IMR-90 (cell line): Measurements from ENCODE around the gene HLA-E. TPM values are rescaled to one million over a fixed set of nuclear protein-coding genes. Genes with fewer than 3 reads are reported as not detected.

Source experiments
- CHD1 ChIP-seq: IDR thresholded peaks from 2 replicates; pipeline ENCODE4 v1.6.1; 2012; ENCODE audit warnings: low read depth, low read length, improper control_type of control experiment
- MXI1 ChIP-seq: IDR thresholded peaks from 2 replicates; pipeline ENCODE4 v1.6.1; 2012; ENCODE audit warnings: low read depth, mild to moderate bottlenecking, low read length, moderate library complexity, borderline replicate concordance
- USF2 ChIP-seq: fragments of 150-350 bp; IDR thresholded peaks from 2 replicates; pipeline ENCODE4 v1.6.1; 2017; ENCODE audit warnings: mild to moderate bottlenecking, antibody characterized with exemption, low read length, low read depth
- polyA plus RNA-seq, 3 experiments: library from polyadenylated mRNA; depleted of rRNA; stranded (reverse); fragments of >200 nt; gene quantifications; 2 replicates each; pipeline ENCODE4 v1.2.3, GENCODE V29; 2012; ENCODE audit warnings: low replicate concordance in 1 of 3
- total RNA-seq: library from RNA; depleted of rRNA; stranded (reverse); fragments of >200 nt; gene quantifications from 2 replicates; pipeline ENCODE4 v1.2.3, GENCODE V29; 2012
- TF ChIP-seq, protein P1 (sequence below): fragments of 150-350 bp; IDR thresholded peaks from 2 replicates; pipeline ENCODE4 v1.6.1; 2016; ENCODE audit warnings: low read depth, mild to moderate bottlenecking, low read length, moderate library complexity, borderline replicate concordance

Gene HLA-E
- total and polyA plus RNA-seq, 2 of the 4 experiments (the other 2 are of a cell fraction) = 83.6 to 84.8 TPM

DNA sequence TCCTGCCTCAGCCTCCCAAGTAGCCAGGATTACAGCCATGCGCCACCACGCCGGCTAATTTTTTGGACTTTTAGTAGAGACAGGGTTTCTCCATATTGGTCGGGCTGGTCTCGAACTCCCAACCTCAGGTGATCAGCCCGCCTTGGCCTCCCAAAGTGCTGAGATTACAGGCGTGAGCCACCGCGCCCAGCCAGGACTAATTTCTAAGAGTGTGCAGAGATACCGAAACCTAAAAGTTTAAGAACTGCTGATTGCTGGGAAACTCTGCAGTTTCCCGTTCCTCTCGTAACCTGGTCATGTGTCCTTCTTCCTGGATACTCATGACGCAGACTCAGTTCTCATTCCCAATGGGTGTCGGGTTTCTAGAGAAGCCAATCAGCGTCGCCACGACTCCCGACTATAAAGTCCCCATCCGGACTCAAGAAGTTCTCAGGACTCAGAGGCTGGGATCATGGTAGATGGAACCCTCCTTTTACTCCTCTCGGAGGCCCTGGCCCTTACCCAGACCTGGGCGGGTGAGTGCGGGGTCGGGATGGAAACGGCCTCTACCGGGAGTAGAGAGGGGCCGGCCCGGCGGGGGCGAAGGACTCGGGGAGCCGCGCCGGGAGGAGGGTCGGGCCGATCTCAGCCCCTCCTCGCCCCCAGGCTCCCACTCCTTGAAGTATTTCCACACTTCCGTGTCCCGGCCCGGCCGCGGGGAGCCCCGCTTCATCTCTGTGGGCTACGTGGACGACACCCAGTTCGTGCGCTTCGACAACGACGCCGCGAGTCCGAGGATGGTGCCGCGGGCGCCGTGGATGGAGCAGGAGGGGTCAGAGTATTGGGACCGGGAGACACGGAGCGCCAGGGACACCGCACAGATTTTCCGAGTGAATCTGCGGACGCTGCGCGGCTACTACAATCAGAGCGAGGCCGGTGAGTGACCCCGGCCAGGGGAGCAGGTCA lies at the start of gene HLA-E (continued):
- peak; percentile 90 for TF ChIP-seq USF2
- TF ChIP-seq MXI1 = 0 out of 2 replicates have a peak, but pooled peaks have one; percentile 10
- TF ChIP-seq, protein P1, sequence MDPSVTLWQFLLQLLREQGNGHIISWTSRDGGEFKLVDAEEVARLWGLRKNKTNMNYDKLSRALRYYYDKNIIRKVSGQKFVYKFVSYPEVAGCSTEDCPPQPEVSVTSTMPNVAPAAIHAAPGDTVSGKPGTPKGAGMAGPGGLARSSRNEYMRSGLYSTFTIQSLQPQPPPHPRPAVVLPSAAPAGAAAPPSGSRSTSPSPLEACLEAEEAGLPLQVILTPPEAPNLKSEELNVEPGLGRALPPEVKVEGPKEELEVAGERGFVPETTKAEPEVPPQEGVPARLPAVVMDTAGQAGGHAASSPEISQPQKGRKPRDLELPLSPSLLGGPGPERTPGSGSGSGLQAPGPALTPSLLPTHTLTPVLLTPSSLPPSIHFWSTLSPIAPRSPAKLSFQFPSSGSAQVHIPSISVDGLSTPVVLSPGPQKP = no peak
- no peak; the same call in 1 of the 2 replicates for TF ChIP-seq CHD1
